Osteoblast (primary cell): ENCODE results near the gene GP2. TPM values are rescaled to one million over a fixed set of nuclear protein-coding genes. Genes with fewer than 3 reads are reported as not detected.
"Not testable (repeated sequence)": the region's sequence is repeated elsewhere in the genome, so short reads cannot be mapped to it uniquely, and the experiment has no call there.

ENCODE experiments used
- DNase-seq: peaks from one replicate; pipeline ENCODE4 v3.0.0; 2011; ENCODE audit warnings: low spot score, mixed read lengths; ENCODE audit not compliant: insufficient read length; ENCODE audit errors: missing footprints
- H2AFZ ChIP-seq: 2 replicates; pipeline ENCODE4 v1.6.0; 2011; ENCODE audit warnings: mild to moderate bottlenecking, low read length
- H3K27ac ChIP-seq: 2 replicates; pipeline ENCODE4 v1.5.1; 2011; ENCODE audit warnings: mild to moderate bottlenecking, low read depth, low read length, moderate library complexity
- H3K27me3 ChIP-seq: 2 replicates; pipeline ENCODE4 v1.6.0; 2012; ENCODE audit warnings: mild to moderate bottlenecking, control low read depth, inconsistent platforms, low read length, moderate library complexity; ENCODE audit not compliant: insufficient read depth
- H3K36me3 ChIP-seq: 2 replicates; pipeline ENCODE4 v1.5.1; 2011; ENCODE audit warnings: mild to moderate bottlenecking, low read length, control low read depth, moderate library complexity; ENCODE audit not compliant: insufficient read depth
- H3K4me1 ChIP-seq: 2 replicates; pipeline ENCODE4 v1.5.1; 2011; ENCODE audit warnings: mild to moderate bottlenecking, low read length, control low read depth, moderate library complexity; ENCODE audit not compliant: insufficient read depth
- H3K4me2 ChIP-seq: 2 replicates; pipeline ENCODE4 v1.6.0; 2011; ENCODE audit warnings: mild to moderate bottlenecking, low read length; ENCODE audit not compliant: insufficient read depth
- H3K4me3 ChIP-seq: fragments of 200-600 bp; sonication (generic); 3 replicates; pipeline ENCODE4 v1.5.1; 2012; ENCODE audit warnings: mild to moderate bottlenecking, low read length, inconsistent platforms; ENCODE audit not compliant: insufficient read depth
- H3K79me2 ChIP-seq: 2 replicates; pipeline ENCODE4 v1.6.0; 2012; ENCODE audit warnings: mild to moderate bottlenecking, low read length, control low read depth, inconsistent platforms; ENCODE audit not compliant: insufficient read depth
- H3K9me3 ChIP-seq: 2 replicates; pipeline ENCODE4 v1.5.1; 2011; ENCODE audit warnings: low read depth, low read length, control low read depth
- H4K20me1 ChIP-seq: 2 replicates; pipeline ENCODE4 v1.6.0; 2012; ENCODE audit warnings: mild to moderate bottlenecking, low read length, control low read depth; ENCODE audit not compliant: insufficient read depth
- total RNA-seq: library from RNA; depleted of rRNA; stranded (reverse); fragments of >200 nt; gene quantifications from 2 replicates; pipeline ENCODE4 v1.2.3, GENCODE V29; 2012
- TF ChIP-seq, protein P1 (sequence below): IDR thresholded peaks from 2 replicates; pipeline ENCODE4 v1.5.1; 2011; ENCODE audit warnings: mild to moderate bottlenecking, low read depth, low read length, moderate library complexity; ENCODE audit errors: extremely low read depth

The GP2 gene
- total RNA-seq, 1 donor, result not detected

DNA sequence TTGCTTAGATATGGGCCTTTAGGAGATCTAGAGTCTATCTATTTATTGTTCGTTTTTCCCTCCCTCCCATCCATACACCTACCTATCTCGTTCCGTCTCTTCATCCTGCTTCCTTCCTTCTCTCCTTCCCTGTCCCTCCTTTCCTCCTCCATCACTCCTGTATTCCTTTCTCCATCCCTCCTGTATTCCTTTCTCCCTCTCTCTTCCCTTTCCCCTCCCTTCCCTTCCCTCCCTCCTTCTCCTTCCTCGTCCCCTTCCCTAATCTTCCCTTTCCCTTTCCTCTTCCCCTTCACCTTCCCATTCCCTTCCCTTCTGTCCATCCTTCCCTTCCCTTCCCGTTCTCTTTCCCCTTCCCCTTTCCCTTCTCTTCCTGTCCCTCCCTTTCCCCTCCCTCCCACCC lies 10.6 kb downstream of the GP2 start:
- H3K27me3 ChIP-seq, result no peaks in the 10 kb centered on the region
- H3K4me2 ChIP-seq, result no peak overlapping the region
- H3K4me1 ChIP-seq, result no peaks in the 10 kb centered on the region
- no peaks in the 10 kb centered on the region for H3K79me2 ChIP-seq
- no peak overlapping the region for H3K4me3 ChIP-seq
- no peaks in the 10 kb centered on the region for H3K36me3 ChIP-seq
- H3K27ac ChIP-seq, result no peak overlapping the region
- H2AFZ ChIP-seq, result no peak overlapping the region
- no peak for DNase-seq
- TF ChIP-seq, protein P1, sequence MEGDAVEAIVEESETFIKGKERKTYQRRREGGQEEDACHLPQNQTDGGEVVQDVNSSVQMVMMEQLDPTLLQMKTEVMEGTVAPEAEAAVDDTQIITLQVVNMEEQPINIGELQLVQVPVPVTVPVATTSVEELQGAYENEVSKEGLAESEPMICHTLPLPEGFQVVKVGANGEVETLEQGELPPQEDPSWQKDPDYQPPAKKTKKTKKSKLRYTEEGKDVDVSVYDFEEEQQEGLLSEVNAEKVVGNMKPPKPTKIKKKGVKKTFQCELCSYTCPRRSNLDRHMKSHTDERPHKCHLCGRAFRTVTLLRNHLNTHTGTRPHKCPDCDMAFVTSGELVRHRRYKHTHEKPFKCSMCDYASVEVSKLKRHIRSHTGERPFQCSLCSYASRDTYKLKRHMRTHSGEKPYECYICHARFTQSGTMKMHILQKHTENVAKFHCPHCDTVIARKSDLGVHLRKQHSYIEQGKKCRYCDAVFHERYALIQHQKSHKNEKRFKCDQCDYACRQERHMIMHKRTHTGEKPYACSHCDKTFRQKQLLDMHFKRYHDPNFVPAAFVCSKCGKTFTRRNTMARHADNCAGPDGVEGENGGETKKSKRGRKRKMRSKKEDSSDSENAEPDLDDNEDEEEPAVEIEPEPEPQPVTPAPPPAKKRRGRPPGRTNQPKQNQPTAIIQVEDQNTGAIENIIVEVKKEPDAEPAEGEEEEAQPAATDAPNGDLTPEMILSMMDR, result no peak
- H4K20me1 ChIP-seq, result no peaks in the 10 kb centered on the region
- H3K9me3 ChIP-seq, result no peaks in the 10 kb centered on the region

DNA sequence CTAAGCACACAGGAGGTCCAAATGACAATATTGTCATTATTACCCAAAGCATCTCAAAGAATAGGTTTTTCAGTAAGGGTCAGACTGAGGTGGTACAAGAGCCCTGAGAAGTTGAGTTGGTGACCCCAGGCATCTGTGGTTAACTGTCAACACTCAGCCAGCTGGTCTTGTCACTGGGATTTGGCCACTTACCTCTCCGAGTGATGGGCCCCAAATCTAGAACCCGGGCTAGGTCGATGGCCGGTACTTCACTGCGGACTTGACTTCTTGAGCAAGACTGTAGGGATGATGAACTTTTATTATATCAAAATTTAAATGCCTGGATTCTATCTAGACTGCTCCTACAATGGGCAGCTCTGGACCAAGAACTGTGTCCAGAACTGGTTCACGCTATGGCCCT lies 11.5 kb downstream of the GP2 start:
- Histone ChIP-seq H2AFZ (no peak overlapping the region), H3K36me3 (no peaks in the 10 kb centered on the region), H3K9me3 (no peaks in the 10 kb centered on the region), H4K20me1 (no peaks in the 10 kb centered on the region), H3K27me3 (no peaks in the 10 kb centered on the region), H3K4me3 (no peak overlapping the region), H3K27ac (no peak overlapping the region), H3K79me2 (no peaks in the 10 kb centered on the region), H3K4me1 (no peaks in the 10 kb centered on the region), H3K4me2 (no peak overlapping the region)
- TF ChIP-seq, protein P1, result no peak
- DNase-seq, result no peak

DNA sequence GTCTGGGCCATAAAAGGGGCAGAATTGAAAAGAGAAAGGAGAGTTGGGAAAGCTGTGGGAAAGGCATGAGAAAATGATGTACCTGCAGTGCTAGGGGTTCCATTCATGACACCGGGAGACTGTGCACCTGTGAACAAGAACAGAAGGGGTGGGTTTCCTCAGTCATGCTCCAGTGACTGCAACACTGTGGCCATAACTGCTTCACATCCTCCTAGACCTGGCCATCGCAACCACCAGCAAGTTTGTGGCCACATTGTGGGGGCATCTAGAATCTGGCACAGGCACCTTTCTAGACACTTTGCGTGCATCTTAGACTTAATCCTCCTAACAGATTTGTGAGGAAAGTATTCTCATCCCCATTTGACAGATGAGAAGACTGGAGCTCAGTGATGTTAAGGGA lies 12.7 kb downstream of the GP2 start:
- H3K27ac ChIP-seq, result no peak overlapping the region
- H3K79me2 ChIP-seq, result no peaks in the 10 kb centered on the region
- no peaks in the 10 kb centered on the region for H3K4me1 ChIP-seq
- TF ChIP-seq, protein P1, result no peak
- no peak overlapping the region for H2AFZ ChIP-seq
- no peak for DNase-seq
- H3K9me3 ChIP-seq, result no peaks in the 10 kb centered on the region
- H3K4me2 ChIP-seq, result no peak overlapping the region
- H3K4me3 ChIP-seq, result no peak overlapping the region
- H4K20me1 ChIP-seq, result no peaks in the 10 kb centered on the region
- no peaks in the 10 kb centered on the region for H3K27me3 ChIP-seq
- H3K36me3 ChIP-seq, result no peaks in the 10 kb centered on the region

DNA sequence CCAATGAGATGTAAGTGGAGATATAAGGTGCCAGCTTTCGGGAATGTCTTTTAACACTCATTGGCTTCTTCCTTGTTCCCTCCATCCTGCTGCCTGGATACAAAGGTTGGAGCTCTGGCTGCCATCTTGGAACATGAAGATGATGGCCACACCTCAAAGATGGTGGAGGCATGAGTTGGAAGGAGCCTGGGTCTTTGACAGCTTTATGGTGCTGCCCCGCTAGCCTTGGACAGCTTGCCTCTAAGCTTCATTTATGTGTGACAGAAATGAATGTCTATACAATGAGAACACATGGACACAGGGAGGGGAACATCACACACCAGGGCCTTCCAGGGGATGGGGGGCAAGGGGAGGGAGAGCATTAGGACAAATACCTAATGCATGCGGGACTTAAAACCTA lies 13.6 kb downstream of the GP2 start:
- Histone ChIP-seq H3K79me2 (no peaks in the 10 kb centered on the region), H3K27ac (no peak overlapping the region), H3K36me3 (no peaks in the 10 kb centered on the region), H3K4me3 (no peak overlapping the region), H3K27me3 (no peaks in the 10 kb centered on the region), H3K4me2 (no peak overlapping the region), H3K4me1 (no peaks in the 10 kb centered on the region), H4K20me1 (no peaks in the 10 kb centered on the region), H3K9me3 (no peaks in the 10 kb centered on the region), H2AFZ (no peak overlapping the region)
- TF ChIP-seq, protein P1, result no peak
- DNase-seq, result no peak

DNA sequence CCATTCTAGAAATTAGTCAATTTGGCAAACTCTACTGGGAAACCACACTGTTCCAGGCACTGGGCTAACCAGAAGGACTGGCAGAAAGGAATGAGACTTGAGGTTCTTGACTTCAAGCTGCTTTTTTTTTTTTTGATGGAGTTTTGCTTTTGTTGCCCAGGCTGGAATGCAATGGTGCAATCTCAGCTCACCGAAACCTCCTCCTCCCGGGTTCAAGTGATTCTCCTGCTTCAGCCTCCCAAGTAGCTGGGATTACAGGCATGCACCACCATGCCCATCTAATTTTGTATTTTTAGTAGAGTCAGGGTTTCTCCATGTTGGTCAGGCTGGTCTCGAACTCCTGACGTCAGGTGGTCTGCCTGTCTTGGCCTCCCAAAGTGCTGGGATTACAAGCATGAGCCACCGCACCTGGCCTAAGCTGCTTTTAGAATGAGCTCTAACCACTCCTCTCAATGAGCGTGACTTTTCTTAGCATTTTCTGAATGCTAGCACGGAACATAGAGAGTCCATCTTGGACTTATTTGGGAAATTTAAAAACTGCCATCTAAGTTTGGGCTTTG lies 14.7 kb downstream of the GP2 start:
- H3K27me3 ChIP-seq, H3K4me1 ChIP-seq, H3K4me3 ChIP-seq, H4K20me1 ChIP-seq, H3K27ac ChIP-seq, H2AFZ ChIP-seq, H3K4me2 ChIP-seq, H3K79me2 ChIP-seq, H3K9me3 ChIP-seq, H3K36me3 ChIP-seq, DNase-seq: not testable (repeated sequence)
